Measurements from ENCODE around the gene PPP1R3E. TPM values are rescaled to one million over a fixed set of nuclear protein-coding genes. Genes with fewer than 3 reads are reported as not detected.
A peak's percentile ranks its signal among the peaks of the same experiment; 100 is the strongest.

Gene PPP1R3E
- total RNA-seq, 1 donor from 2014 or later: 16.9 TPM

DNA sequence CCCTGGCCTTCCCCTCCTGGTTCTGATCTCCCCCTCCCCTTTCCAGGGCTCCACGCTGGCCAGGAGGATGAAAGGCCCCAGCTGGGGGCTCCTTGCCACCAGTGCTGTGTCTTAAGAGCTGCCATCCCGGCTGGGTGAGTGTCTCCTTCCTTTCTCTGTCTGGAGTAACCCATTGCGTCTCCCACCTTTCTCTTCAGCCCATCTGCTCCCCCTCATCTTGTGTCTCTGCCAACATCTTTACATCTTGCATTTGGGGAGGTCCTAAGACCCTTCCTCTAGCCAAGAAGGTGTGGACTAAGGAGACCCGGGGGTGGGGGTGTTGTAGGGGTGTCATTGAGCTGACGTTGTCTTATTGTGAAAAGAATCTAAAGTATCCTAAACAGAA is 4.5 kb upstream of the PPP1R3E start:
- peak overlapping the region; percentile 65 for H3K4me3 ChIP-seq
- intact Hi-C loops (cut with DNase I): no loop called here
- H3K36me3 ChIP-seq: peaks cover 42% of the 10 kb centered on the region
- no peaks in the 10 kb centered on the region for H3K9me3 ChIP-seq
- no peaks in the 10 kb centered on the region for H3K27me3 ChIP-seq (ENCODE audit: low read depth)
- peak overlapping the region; percentile 82 for H3K27ac ChIP-seq
- TF ChIP-seq, protein P1, sequence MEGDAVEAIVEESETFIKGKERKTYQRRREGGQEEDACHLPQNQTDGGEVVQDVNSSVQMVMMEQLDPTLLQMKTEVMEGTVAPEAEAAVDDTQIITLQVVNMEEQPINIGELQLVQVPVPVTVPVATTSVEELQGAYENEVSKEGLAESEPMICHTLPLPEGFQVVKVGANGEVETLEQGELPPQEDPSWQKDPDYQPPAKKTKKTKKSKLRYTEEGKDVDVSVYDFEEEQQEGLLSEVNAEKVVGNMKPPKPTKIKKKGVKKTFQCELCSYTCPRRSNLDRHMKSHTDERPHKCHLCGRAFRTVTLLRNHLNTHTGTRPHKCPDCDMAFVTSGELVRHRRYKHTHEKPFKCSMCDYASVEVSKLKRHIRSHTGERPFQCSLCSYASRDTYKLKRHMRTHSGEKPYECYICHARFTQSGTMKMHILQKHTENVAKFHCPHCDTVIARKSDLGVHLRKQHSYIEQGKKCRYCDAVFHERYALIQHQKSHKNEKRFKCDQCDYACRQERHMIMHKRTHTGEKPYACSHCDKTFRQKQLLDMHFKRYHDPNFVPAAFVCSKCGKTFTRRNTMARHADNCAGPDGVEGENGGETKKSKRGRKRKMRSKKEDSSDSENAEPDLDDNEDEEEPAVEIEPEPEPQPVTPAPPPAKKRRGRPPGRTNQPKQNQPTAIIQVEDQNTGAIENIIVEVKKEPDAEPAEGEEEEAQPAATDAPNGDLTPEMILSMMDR (IDR thresholded peaks at IDR 0.05): no peak
- peaks cover 43% of the 10 kb centered on the region for H3K4me1 ChIP-seq
- ATAC-seq (no peak), DNase-seq (no peak)

DNA sequence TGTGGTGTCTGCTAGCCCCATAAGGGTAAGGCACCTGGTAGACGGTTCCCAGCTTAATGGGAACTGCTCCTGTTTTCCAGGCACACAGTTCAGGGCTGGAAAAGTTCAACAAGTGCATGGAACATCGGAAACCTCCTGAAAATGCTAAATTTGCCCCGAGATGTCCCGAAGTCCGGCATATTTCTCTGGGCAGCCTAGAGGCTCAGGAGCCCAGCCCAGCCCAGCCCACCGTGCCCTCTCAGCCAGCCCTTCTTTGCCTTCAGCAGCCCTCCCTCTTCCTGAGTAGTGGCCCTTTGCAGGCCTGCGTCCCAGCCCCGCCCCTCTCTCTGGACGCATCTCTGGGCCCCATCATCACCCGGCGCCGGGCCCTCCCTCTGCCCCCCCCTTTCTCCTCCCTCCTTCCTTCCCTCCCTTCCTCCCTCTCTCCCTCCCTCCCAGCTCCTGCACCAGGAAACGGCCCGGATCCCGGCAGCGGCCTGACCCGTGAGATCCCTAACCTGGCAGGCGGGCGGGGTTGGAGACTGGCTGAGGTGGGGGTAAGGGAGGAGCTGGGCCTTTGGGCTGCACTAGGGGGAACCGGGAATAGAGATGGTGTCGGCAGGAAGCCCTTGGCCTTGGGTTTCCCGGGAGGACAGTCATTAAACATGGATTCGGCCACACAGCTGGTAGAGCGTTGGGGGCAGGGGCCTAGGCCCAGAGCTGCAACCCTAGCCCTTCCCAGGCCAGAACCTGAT is 3.9 kb upstream of the PPP1R3E start, which contains the start of gene BCL2L2:
Gene BCL2L2 (plus strand): TSS at position 422 of the 734 bp plus-strand sequence. CDS start 935 bp downstream, outside the sequence.
- peaks cover 36% of the 10 kb centered on the region for H3K36me3 ChIP-seq
- intact Hi-C loops (cut with DNase I): no loop called here
- no peaks in the 10 kb centered on the region for H3K9me3 ChIP-seq
- peak within 1 kb of the TSS; percentile 65 for H3K4me3 ChIP-seq
- H3K27ac ChIP-seq: peak within 1 kb of the TSS; percentile 82
- peaks cover 43% of the 10 kb centered on the region for H3K4me1 ChIP-seq
- ATAC-seq (peak; percentile 79 to 83), DNase-seq (peak; percentile 94)
- no peaks in the 10 kb centered on the region for H3K27me3 ChIP-seq (ENCODE audit: low read depth)
- TF ChIP-seq, protein P1 (IDR thresholded peaks at IDR 0.05): no peak

DNA sequence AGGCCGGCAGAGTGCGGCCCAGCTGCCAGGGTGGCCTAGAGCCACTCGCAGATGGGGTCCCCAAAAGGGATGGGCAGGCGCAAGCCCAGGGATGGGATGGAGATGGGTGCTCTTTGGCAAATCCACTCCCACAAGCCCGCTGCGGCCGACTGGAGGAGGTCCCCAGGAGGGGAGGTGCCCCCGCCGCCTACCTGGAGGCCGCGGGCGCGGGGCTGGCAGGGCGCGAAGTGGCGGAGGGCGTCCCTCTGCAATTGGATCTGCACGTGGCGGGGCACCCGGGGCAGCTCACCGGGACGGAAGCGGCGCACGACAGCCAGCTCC is 730 bp downstream of the PPP1R3E start:
- no peak for DNase-seq
- peaks cover 16% of the 10 kb centered on the region for H3K36me3 ChIP-seq
- peak overlapping the region; percentile 96 for H3K27ac ChIP-seq
- peak; percentile 15 to 17 for ATAC-seq
- no peaks in the 10 kb centered on the region for H3K9me3 ChIP-seq
- H3K4me1 ChIP-seq: peaks cover 45% of the 10 kb centered on the region
- intact Hi-C loops (cut with DNase I): no loop called here
- TF ChIP-seq, protein P1 (IDR thresholded peaks at IDR 0.05): no peak
- peak overlapping the region; percentile 78 for H3K4me3 ChIP-seq
- H3K27me3 ChIP-seq (ENCODE audit: low read depth): no peaks in the 10 kb centered on the region

DNA sequence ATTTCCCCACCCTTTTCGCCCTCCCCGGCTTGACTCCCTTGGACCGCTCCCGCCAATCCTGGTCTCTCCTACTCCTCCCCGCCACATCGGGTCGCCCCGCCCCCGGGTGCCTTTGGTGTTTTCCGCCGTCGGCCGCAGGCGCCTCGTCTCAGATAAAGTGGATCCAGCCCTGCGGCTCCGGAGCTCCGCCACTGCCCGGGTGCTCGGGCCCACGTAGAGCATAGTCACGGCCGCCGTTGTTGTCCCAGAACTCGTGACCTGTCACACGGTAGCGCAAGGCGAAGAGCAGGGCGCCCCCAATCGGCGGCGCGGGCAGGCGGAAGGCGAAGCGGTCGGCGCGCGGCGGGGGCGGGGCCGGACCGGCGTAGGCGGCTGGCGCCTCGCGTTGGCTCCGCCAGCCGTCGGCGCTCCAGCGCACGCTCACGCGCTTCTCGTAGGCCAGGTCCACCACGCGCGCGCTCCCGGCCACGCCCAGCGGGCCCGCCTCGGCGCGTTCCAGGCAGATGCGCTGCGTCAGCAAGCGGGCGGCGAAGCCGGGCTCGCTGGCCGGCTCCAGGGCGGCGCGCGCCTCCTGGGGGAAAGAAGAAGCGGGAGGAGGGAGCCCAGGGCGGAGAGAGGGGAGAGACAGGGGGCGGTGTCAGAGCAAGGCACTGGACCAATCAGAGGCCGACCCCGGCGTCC is 1.2 kb downstream of the PPP1R3E start:
- TF ChIP-seq, protein P1 (IDR thresholded peaks at IDR 0.05): peak; percentile 79
- Histone ChIP-seq H3K36me3 (peaks cover 21% of the 10 kb centered on the region), H3K4me3 (peak overlapping the region; percentile 78), H3K27me3 (ENCODE audit: low read depth) (no peaks in the 10 kb centered on the region), H3K9me3 (no peaks in the 10 kb centered on the region), H3K4me1 (peaks cover 45% of the 10 kb centered on the region), H3K27ac (peak overlapping the region; percentile 96)
- peak; percentile 99 for DNase-seq
- peak; percentile 92 to 94 for ATAC-seq
- intact Hi-C loops (cut with DNase I): no loop called here

DNA sequence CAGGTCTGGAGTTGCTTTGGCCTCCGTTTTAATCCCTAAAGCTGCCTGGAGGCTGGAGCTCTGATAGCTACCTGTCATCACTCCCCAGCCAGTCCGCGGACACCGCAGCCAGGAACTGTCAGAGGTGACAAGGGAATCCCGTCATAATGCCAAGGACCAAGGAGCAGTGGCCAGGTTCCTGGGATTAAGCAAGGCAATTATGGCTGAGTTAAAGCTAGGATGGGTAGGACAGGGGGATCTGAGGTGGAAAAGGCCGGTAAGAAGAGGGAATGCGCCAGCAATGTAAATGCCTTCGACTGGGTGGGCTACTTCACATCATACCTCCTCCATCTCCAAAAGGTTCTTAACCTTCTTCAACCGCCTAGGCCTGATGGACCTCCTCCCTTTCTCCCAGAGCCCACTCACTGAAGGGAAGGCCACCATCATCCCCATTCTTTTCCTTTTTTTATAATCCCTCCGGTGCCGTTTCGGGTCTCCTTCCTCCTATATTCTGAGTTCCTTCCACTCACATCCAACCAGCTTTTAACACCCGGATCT is 1.9 kb downstream of the PPP1R3E start:
- DNase-seq: no peak
- ATAC-seq: no peak
- peak overlapping the region; percentile 96 for H3K27ac ChIP-seq

More for the DNA sequence above, 1.9 kb downstream of the PPP1R3E start:
- Histone ChIP-seq H3K4me1 (peaks cover 38% of the 10 kb centered on the region), H3K27me3 (ENCODE audit: low read depth) (no peaks in the 10 kb centered on the region), H3K4me3 (peak overlapping the region; percentile 78), H3K9me3 (no peaks in the 10 kb centered on the region), H3K36me3 (peaks cover 23% of the 10 kb centered on the region)
- TF ChIP-seq, protein P1 (IDR thresholded peaks at IDR 0.05): no peak
- intact Hi-C loops (cut with DNase I): no loop called here
